Panc1 (cell line): Measurements from ENCODE around the gene ADAMTS2. TPM values are rescaled to one million over a fixed set of nuclear protein-coding genes. Genes with fewer than 3 reads are reported as not detected.

Experiments
- ATAC-seq: fragments of 200-7000 bp; cut with Tn5 transposase; 2 replicates; pipeline ENCODE4 v1.9.1; 2020; ENCODE audit warnings: mild to moderate bottlenecking, moderate library complexity
- BruUV-seq: library from RNA; stranded (reverse); fragments of 400-500 nt; replicated peaks from 2 replicates; lab custom pipeline; 2021; lab: Mats Ljungman, UMichigan
- CTCF ChIA-PET: fragments of 300-600 bp; sonication (Branson Sonifier 250); formaldehyde crosslinking; loops from one replicate; lab custom pipeline; 2022; ENCODE audit warnings: antibody characterized with exemption; lab: Charles Lee
- POLR2A ChIA-PET: fragments of 300-600 bp; sonication (Branson Sonifier 250); formaldehyde crosslinking; loops from one replicate; lab custom pipeline; 2022; ENCODE audit warnings: antibody characterized with exemption; lab: Charles Lee
- DNase-seq: peaks from one replicate; pipeline ENCODE4 v3.0.0-alpha.2; 2010; ENCODE audit warnings: low read depth, low spot score
- H3K27ac ChIP-seq: 2 replicates; pipeline ENCODE4 v1.5.1; 2011; ENCODE audit warnings: mild to moderate bottlenecking, low read length, inconsistent platforms
- H3K27me3 ChIP-seq: fragments of 200-500 bp; sonication (Bioruptor generic); 2 replicates; pipeline ENCODE4 v1.6.0; 2014; ENCODE audit warnings: low read length, inconsistent platforms; ENCODE audit not compliant: control insufficient read depth, insufficient read depth
- H3K36me3 ChIP-seq: fragments of 200-500 bp; sonication (Bioruptor generic); 2 replicates; pipeline ENCODE4 v1.5.1; 2014; ENCODE audit warnings: inconsistent platforms, mild to moderate bottlenecking, low read length, moderate library complexity; ENCODE audit not compliant: control insufficient read depth, insufficient read depth
- H3K4me1 ChIP-seq: 2 replicates; pipeline ENCODE4 v1.5.1; 2011; ENCODE audit warnings: inconsistent platforms, mild to moderate bottlenecking, low read length, moderate library complexity; ENCODE audit not compliant: control insufficient read depth, insufficient read depth
- H3K4me3 ChIP-seq, 2 experiments: 2 replicates each; pipeline ENCODE4 v1.5.1; 2011 to 2012; ENCODE audit warnings: low read depth in 2 of 2, low read length in 2 of 2, mild to moderate bottlenecking in 2 of 2, inconsistent platforms in 1 of 2, moderate library complexity in 1 of 2
- H3K9me3 ChIP-seq: fragments of 200-500 bp; sonication (Bioruptor generic); 2 replicates; pipeline ENCODE4 v1.5.1; 2014; ENCODE audit warnings: low read depth, mild to moderate bottlenecking, inconsistent platforms, low read length, moderate library complexity; ENCODE audit not compliant: control insufficient read depth, insufficient read depth
- CTCF ChIP-seq: fragments of 450-650 bp; IDR thresholded peaks from 2 replicates; pipeline ENCODE4 v1.5.1; 2017; ENCODE audit warnings: mild to moderate bottlenecking
- POLR2AphosphoS5 ChIP-seq: IDR thresholded peaks from 2 replicates; pipeline ENCODE4 v1.6.1; 2012; ENCODE audit warnings: mild to moderate bottlenecking, low read depth, low read length, moderate library complexity
- REST ChIP-seq, 2 experiments: IDR thresholded peaks; 2 replicates each; pipeline ENCODE4 v1.6.1; 2011 to 2012; ENCODE audit warnings: low read depth in 2 of 2, control low read depth in 1 of 2, low read length in 1 of 2, mild to moderate bottlenecking in 1 of 2, moderate library complexity in 1 of 2; ENCODE audit not compliant: insufficient read depth in 1 of 2
- SIN3A ChIP-seq: IDR thresholded peaks from 2 replicates; pipeline ENCODE4 v1.6.1; 2012; ENCODE audit warnings: low read depth, mild to moderate bottlenecking, low read length, moderate library complexity, borderline replicate concordance; ENCODE audit not compliant: insufficient read depth
- TCF7L2 ChIP-seq: IDR thresholded peaks from 2 replicates; pipeline ENCODE4 v1.6.1; 2011; ENCODE audit warnings: mild to moderate bottlenecking, low read depth, low read length, inconsistent platforms
- in situ Hi-C: cut with HindIII; loops from 2 replicates; pipeline ENCODE4 v1.10.0; 2016; ENCODE audit warnings: low sequenced_read_pairs, low pct_unique_long_range_greater_than_20kb
- intact Hi-C: fragments of 100-400 bp; cut with micrococcal nuclease; formaldehyde crosslinking; loops from one replicate; pipeline ENCODE4 v1.10.0; 2022; ENCODE audit not compliant: unreplicated experiment
- total RNA-seq: library from RNA; stranded (reverse); gene quantifications from one replicate; pipeline ENCODE4 v1.2.1, GENCODE V29; 2021; ENCODE audit not compliant: unreplicated experiment

ADAMTS2 gene
- total RNA-seq, 1 experiment from 2014 or later = 0.13 TPM

- no peak for ATAC-seq
- ChIA-PET CTCF (no interaction called here), POLR2A (no interaction called here)
- no peak overlapping the region for H3K4me3 ChIP-seq
- in situ Hi-C loops = no loop called here
- DNase-seq = no peak
- intact Hi-C loops = no loop called here
- no peaks in the 10 kb centered on the region for H3K27me3 ChIP-seq
- H3K36me3 ChIP-seq = no peaks in the 10 kb centered on the region
- no peaks in the 10 kb centered on the region for H3K4me1 ChIP-seq
- BruUV-seq = no TSS peak
- no peak overlapping the region for H3K27ac ChIP-seq
- no peaks in the 10 kb centered on the region for H3K9me3 ChIP-seq
- TF ChIP-seq POLR2AphosphoS5 (no peak), SIN3A (no peak)
These were observed 226.9 kb downstream of the ADAMTS2 start for GRCh38 chr5:179118338-179118737.

- ChIA-PET CTCF (interaction anchor here (0.6 kb wide), 1 partner anchor 288 kb away, joined by 3 read pairs; no protein-coding TSS in a partner anchor), POLR2A (no interaction called here)
- Histone ChIP-seq H3K27me3 (no peaks in the 10 kb centered on the region), H3K9me3 (no peaks in the 10 kb centered on the region), H3K27ac (no peak overlapping the region), H3K36me3 (no peaks in the 10 kb centered on the region), H3K4me1 (no peaks in the 10 kb centered on the region), H3K4me3 (no peak overlapping the region)
- no TSS peak for BruUV-seq
- no peak for ATAC-seq
- in situ Hi-C loops (no loop called here), intact Hi-C loops (no loop called here)
- TF ChIP-seq TCF7L2 = no peak
- TF ChIP-seq CTCF = no peak
- TF ChIP-seq REST (IDR thresholded peaks at IDR 0.05; ENCODE audit: insufficient read depth in 1 of 2, low read depth in 2 of 2, low read length in 1 of 2) = no peak
- no peak for TF ChIP-seq SIN3A
- TF ChIP-seq POLR2AphosphoS5 = no peak
- no peak for DNase-seq
These were observed 229.3 kb downstream of the ADAMTS2 start for GRCh38 chr5:179115845-179116524.

GRCh38 chr5:179115307-179115706 is 230.0 kb downstream of the ADAMTS2 start:
- in situ Hi-C loops (no loop called here), intact Hi-C loops (no loop called here)
- DNase-seq (no peak), ATAC-seq (no peak)
- no peak overlapping the region for H3K4me3 ChIP-seq
- H3K36me3 ChIP-seq = no peaks in the 10 kb centered on the region
- no peaks in the 10 kb centered on the region for H3K4me1 ChIP-seq
- no peaks in the 10 kb centered on the region for H3K9me3 ChIP-seq
- no peaks in the 10 kb centered on the region for H3K27me3 ChIP-seq
- TF ChIP-seq TCF7L2 (no peak), REST (IDR thresholded peaks at IDR 0.05; ENCODE audit: insufficient read depth in 1 of 2, low read depth in 2 of 2, low read length in 1 of 2) (no peak), POLR2AphosphoS5 (no peak), SIN3A (no peak), CTCF (no peak)
- CTCF ChIA-PET = no interaction called here
- H3K27ac ChIP-seq = no peak overlapping the region
- POLR2A ChIA-PET = no interaction called here
- no TSS peak for BruUV-seq
